Thoracic aorta (tissue), 2 donors: ENCODE data around the gene TMEM219. TPM values are rescaled to one million over a fixed set of nuclear protein-coding genes. Genes with fewer than 3 reads are reported as not detected.
A peak's percentile ranks its signal among the peaks of the same experiment; 100 is the strongest.
"Not testable (repeated sequence)": the region's sequence is repeated elsewhere in the genome, so short reads cannot be mapped to it uniquely, and the experiment has no call there.

Experiments
- ATAC-seq: fragments of 150-250 bp; one replicate; pipeline ENCODE4 v1.8.0; 2017; ENCODE audit warnings: low read depth; ENCODE audit not compliant: insufficient number of reproducible peaks, low FRiP score
- DNase-seq: peaks from one replicate; pipeline ENCODE4 v3.0.0-alpha.2; 2020; ENCODE audit warnings: low spot score
- H3K27ac ChIP-seq, 2 donors: fragments of 200-600 bp; sonication (generic); 1 replicate in 1 of 2; 2 replicates in 1 of 2; pipeline ENCODE4 v1.5.1; 2016; ENCODE audit warnings: mild to moderate bottlenecking in 2 of 2, moderate library complexity in 2 of 2
- H3K27me3 ChIP-seq: fragments of 200-600 bp; sonication (generic); replicated peaks from 2 replicates; pipeline ENCODE4 v1.6.0; 2016; ENCODE audit warnings: mild to moderate bottlenecking; ENCODE audit not compliant: insufficient read depth
- H3K36me3 ChIP-seq: fragments of 200-600 bp; sonication (generic); one replicate; pipeline ENCODE4 v1.5.1; 2016
- H3K4me1 ChIP-seq, 2 donors: fragments of 200-600 bp; sonication (generic); 1 replicate in 1 of 2; 2 replicates in 1 of 2; pipeline versions ENCODE4 v1.5.1 to v1.6.0; 2016; ENCODE audit warnings: low read depth in 2 of 2, mild to moderate bottlenecking in 1 of 2; ENCODE audit not compliant: control insufficient read depth in 1 of 2
- H3K4me3 ChIP-seq: fragments of 200-600 bp; sonication (generic); 2 replicates; pipeline ENCODE4 v1.5.1; 2016; ENCODE audit warnings: mild to moderate bottlenecking
- H3K9me3 ChIP-seq: fragments of 200-600 bp; sonication (generic); 2 replicates; pipeline ENCODE4 v1.5.1; 2016
- CTCF ChIP-seq: fragments of 200-600 bp; sonication (generic); IDR thresholded peaks from one replicate; pipeline ENCODE4 v1.5.1; 2019; ENCODE audit warnings: antibody characterized with exemption
- total RNA-seq, 2 donors: library from RNA; depleted of rRNA; stranded (reverse); fragments of >200 nt; gene quantifications; one replicate each; pipeline versions ENCODE4 v1.1.0 to v1.2.3, GENCODE V29; 2016

The TMEM219 gene
- total RNA-seq, 2 donors from 2014 or later: 79.7 to 161 TPM

GRCh38 chr16:29958756-29959155, 3.1 kb upstream of the TMEM219 start:
- Histone ChIP-seq H3K4me1 (peaks cover 3 to 8% of the 10 kb centered on the region in 2 donors), H3K27ac (no peak overlapping the region), H3K4me3 (no peak overlapping the region), H3K9me3 (no peaks in the 10 kb centered on the region), H3K36me3 (no peaks in the 10 kb centered on the region), H3K27me3 (no peaks in the 10 kb centered on the region)
- ATAC-seq (no peak), DNase-seq (no peak)
- TF ChIP-seq CTCF: no peak

GRCh38 chr16:29959293-29959692, 2.6 kb upstream of the TMEM219 start:
- H3K36me3 ChIP-seq: no peaks in the 10 kb centered on the region
- no peak for TF ChIP-seq CTCF
- no peaks in the 10 kb centered on the region for H3K27me3 ChIP-seq
- peaks cover 3 to 10% of the 10 kb centered on the region in 2 donors for H3K4me1 ChIP-seq
- no peak for DNase-seq
- H3K4me3 ChIP-seq: no peak overlapping the region
- H3K27ac ChIP-seq: no peak overlapping the region
- ATAC-seq: no peak
- no peaks in the 10 kb centered on the region for H3K9me3 ChIP-seq

- not testable (repeated sequence) for DNase-seq, H3K9me3 ChIP-seq, H3K27ac ChIP-seq, H3K4me3 ChIP-seq, H3K36me3 ChIP-seq, H3K27me3 ChIP-seq, ATAC-seq
- H3K4me1 ChIP-seq: peaks cover 3 to 15% of the 10 kb centered on the region in 2 donors
These were observed 2.1 kb upstream of the TMEM219 start for GRCh38 chr16:29959821-29960220.

GRCh38 chr16:29961127-29961478, 776 bp upstream of the TMEM219 start:
- Histone ChIP-seq H3K4me3 (peak overlapping the region; percentile 71), H3K27me3 (no peaks in the 10 kb centered on the region), H3K36me3 (no peaks in the 10 kb centered on the region), H3K27ac (peak overlapping the region; percentile 83 to 93), H3K4me1 (peaks cover 3 to 17% of the 10 kb centered on the region in 2 donors), H3K9me3 (no peaks in the 10 kb centered on the region)
- DNase-seq (no peak), ATAC-seq (no peak)
- no peak for TF ChIP-seq CTCF

- TF ChIP-seq CTCF: no peak
- no peaks in the 10 kb centered on the region for H3K27me3 ChIP-seq
- no peaks in the 10 kb centered on the region for H3K9me3 ChIP-seq
- DNase-seq: no peak
- peak overlapping the region; percentile 71 for H3K4me3 ChIP-seq
- H3K36me3 ChIP-seq: no peaks in the 10 kb centered on the region
- H3K27ac ChIP-seq: peak overlapping the region; percentile 83 to 93
- peaks cover 3 to 17% of the 10 kb centered on the region in 2 donors for H3K4me1 ChIP-seq
- peak; percentile 17 for ATAC-seq
These were observed 590 bp downstream of the TMEM219 start for GRCh38 chr16:29962344-29962994.
